SK-N-MC (cell line): ENCODE data around the gene TASP1.
"Not testable (repeated sequence)": the region's sequence is repeated elsewhere in the genome, so short reads cannot be mapped to it uniquely, and the experiment has no call there.

Experiments used
- EZH2 ChIP-seq: fragments of 200-600 bp; sonication (generic); IDR thresholded peaks from one replicate; pipeline ENCODE4 v1.6.1; 2017; ENCODE audit warnings: antibody characterized with exemption
- POLR2AphosphoS5 ChIP-seq: IDR thresholded peaks from 2 replicates; pipeline ENCODE4 v1.6.1; 2012; ENCODE audit warnings: mild to moderate bottlenecking, low read depth, low read length, borderline replicate concordance

GRCh38 chr20:13619415-13619814 is 19.3 kb downstream of the TASP1 start:
- TF ChIP-seq EZH2, POLR2AphosphoS5: not testable (repeated sequence)
